ENCODE results near the gene ATXN7L3. TPM values are rescaled to one million over a fixed set of nuclear protein-coding genes. Genes with fewer than 3 reads are reported as not detected.
A peak's percentile ranks its signal among the peaks of the same experiment; 100 is the strongest.

The ATXN7L3 gene
- polyA plus RNA-seq, 2 of the 4 experiments (the other 2 are of a cell fraction): 60.5 to 72.7 TPM

GRCh38 chr17:44187131-44187899 is 12.4 kb downstream of the ATXN7L3 start:
- FAIRE-seq: no peak
- TF ChIP-seq, protein P1, sequence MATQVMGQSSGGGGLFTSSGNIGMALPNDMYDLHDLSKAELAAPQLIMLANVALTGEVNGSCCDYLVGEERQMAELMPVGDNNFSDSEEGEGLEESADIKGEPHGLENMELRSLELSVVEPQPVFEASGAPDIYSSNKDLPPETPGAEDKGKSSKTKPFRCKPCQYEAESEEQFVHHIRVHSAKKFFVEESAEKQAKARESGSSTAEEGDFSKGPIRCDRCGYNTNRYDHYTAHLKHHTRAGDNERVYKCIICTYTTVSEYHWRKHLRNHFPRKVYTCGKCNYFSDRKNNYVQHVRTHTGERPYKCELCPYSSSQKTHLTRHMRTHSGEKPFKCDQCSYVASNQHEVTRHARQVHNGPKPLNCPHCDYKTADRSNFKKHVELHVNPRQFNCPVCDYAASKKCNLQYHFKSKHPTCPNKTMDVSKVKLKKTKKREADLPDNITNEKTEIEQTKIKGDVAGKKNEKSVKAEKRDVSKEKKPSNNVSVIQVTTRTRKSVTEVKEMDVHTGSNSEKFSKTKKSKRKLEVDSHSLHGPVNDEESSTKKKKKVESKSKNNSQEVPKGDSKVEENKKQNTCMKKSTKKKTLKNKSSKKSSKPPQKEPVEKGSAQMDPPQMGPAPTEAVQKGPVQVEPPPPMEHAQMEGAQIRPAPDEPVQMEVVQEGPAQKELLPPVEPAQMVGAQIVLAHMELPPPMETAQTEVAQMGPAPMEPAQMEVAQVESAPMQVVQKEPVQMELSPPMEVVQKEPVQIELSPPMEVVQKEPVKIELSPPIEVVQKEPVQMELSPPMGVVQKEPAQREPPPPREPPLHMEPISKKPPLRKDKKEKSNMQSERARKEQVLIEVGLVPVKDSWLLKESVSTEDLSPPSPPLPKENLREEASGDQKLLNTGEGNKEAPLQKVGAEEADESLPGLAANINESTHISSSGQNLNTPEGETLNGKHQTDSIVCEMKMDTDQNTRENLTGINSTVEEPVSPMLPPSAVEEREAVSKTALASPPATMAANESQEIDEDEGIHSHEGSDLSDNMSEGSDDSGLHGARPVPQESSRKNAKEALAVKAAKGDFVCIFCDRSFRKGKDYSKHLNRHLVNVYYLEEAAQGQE (IDR thresholded peaks at IDR 0.05): peak; percentile 32; the same call in 1 of the 2 replicates
- peak; percentile 24; the same call in 1 of the 2 replicates for TF ChIP-seq CHD4 (IDR thresholded peaks at IDR 0.05; ENCODE audit: borderline replicate concordance)
- TF ChIP-seq TP53 (CRISPR knock-in tag; IDR thresholded peaks at IDR 0.05): peak; percentile 19; the same call in 1 of the 2 replicates
- peak; percentile 57; the same call in 1 of the 2 replicates for TF ChIP-seq PHF8 (IDR thresholded peaks at IDR 0.05; ENCODE audit: borderline replicate concordance, low read depth)
- no peak for TF ChIP-seq NR3C1 (IDR thresholded peaks at IDR 0.05)
- 0 out of 2 replicates have a peak, but pooled peaks have one; percentile 58 for TF ChIP-seq HOXA7 (CRISPR knock-in tag; IDR thresholded peaks at IDR 0.05)
- no peak for TF ChIP-seq RFX5 (IDR thresholded peaks at IDR 0.05)
- TF ChIP-seq RNF2 (IDR thresholded peaks at IDR 0.05; ENCODE audit: borderline replicate concordance, low read depth): no peak
- TF ChIP-seq ZSCAN20 (CRISPR knock-in tag; IDR thresholded peaks at IDR 0.05): no peak
- TF ChIP-seq, protein P2, sequence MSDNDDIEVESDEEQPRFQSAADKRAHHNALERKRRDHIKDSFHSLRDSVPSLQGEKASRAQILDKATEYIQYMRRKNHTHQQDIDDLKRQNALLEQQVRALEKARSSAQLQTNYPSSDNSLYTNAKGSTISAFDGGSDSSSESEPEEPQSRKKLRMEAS (IDR thresholded peaks at IDR 0.05): 0 out of 2 replicates have a peak, but pooled peaks have one; percentile 20
- TF ChIP-seq MYC (IDR thresholded peaks at IDR 0.05; ENCODE audit: borderline replicate concordance, low read length): 0 out of 2 replicates have a peak, but pooled peaks have one; percentile 33
- TF ChIP-seq KDM1A (IDR thresholded peaks at IDR 0.05; ENCODE audit: low read depth): no peak; the same call in none of the 2 replicates
- TF ChIP-seq POLR2A (IDR thresholded peaks at IDR 0.05; ENCODE audit: low read length): 0 out of 2 replicates have a peak, but pooled peaks have one; percentile 20
- TF ChIP-seq, protein P3, sequence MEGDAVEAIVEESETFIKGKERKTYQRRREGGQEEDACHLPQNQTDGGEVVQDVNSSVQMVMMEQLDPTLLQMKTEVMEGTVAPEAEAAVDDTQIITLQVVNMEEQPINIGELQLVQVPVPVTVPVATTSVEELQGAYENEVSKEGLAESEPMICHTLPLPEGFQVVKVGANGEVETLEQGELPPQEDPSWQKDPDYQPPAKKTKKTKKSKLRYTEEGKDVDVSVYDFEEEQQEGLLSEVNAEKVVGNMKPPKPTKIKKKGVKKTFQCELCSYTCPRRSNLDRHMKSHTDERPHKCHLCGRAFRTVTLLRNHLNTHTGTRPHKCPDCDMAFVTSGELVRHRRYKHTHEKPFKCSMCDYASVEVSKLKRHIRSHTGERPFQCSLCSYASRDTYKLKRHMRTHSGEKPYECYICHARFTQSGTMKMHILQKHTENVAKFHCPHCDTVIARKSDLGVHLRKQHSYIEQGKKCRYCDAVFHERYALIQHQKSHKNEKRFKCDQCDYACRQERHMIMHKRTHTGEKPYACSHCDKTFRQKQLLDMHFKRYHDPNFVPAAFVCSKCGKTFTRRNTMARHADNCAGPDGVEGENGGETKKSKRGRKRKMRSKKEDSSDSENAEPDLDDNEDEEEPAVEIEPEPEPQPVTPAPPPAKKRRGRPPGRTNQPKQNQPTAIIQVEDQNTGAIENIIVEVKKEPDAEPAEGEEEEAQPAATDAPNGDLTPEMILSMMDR (IDR thresholded peaks at IDR 0.05): no peak
- TF ChIP-seq CHD2 (IDR thresholded peaks at IDR 0.05; ENCODE audit: low read length, partially characterized antibody): no peak
- TF ChIP-seq GATA3 (IDR thresholded peaks at IDR 0.05; ENCODE audit: borderline replicate concordance): no peak
- no peak for TF ChIP-seq BHLHE40 (IDR thresholded peaks at IDR 0.05; ENCODE audit: low read depth, low read length)
- H3K4me2 ChIP-seq: peak overlapping the region; percentile 77
- peak overlapping the region; percentile 87 for H3K4me3 ChIP-seq
- peak overlapping the region; percentile 92 to 97 for H3K27ac ChIP-seq
- ChIA-PET POLR2A (interaction anchor here (0.6 to 2.1 kb wide), 20 partner anchors 8 to 369 kb away, joined by 3 to 28 read pairs (median 4); partner anchors contain the start of genes ATXN7L3, FZD2, HDAC5 and UBTF), CTCF (interaction anchor here (0.6 to 5.3 kb wide), 7 partner anchors 8 to 157 kb away, joined by 3 to 58 read pairs (median 3); partner anchors contain the start of gene ASB16)
- DNase-seq (ENCODE audit: low read depth in 1 of 2, low spot score in 1 of 2): no peak
- H3K4me1 ChIP-seq: peaks cover 24% of the 10 kb centered on the region
- peak; percentile 62 to 71 for ATAC-seq
- 4% methylated on average over 26 of the region's 32 CpGs for WGBS (ENCODE audit: missing lambda C conversion rate)
- no peaks in the 10 kb centered on the region for H3K9me3 ChIP-seq
